Esophagus squamous epithelium (tissue), 4 donors: ENCODE measurements around the gene REV3L.

Experiments
- CTCF ChIP-seq, 6 experiments: fragments of 450-650 bp in 4 of 6; fragments of 200-600 bp in 2 of 6; sonication (generic) in 2 of 6; IDR thresholded peaks; one replicate each; pipeline ENCODE4 v1.5.1; 2016 to 2019; ENCODE audit warnings: antibody characterized with exemption in 6 of 6, mild to moderate bottlenecking in 4 of 6, moderate library complexity in 4 of 6
- POLR2A ChIP-seq, 4 donors: fragments of 450-650 bp; IDR thresholded peaks; one replicate each; pipeline ENCODE4 v1.6.1; 2017; ENCODE audit warnings: antibody characterized with exemption in 4 of 4, mild to moderate bottlenecking in 4 of 4, moderate library complexity in 3 of 4

GRCh38 chr6:111252726-111253125, 230.3 kb downstream of the REV3L start:
- TF ChIP-seq CTCF (IDR thresholded peaks at IDR 0.05), result no peak
- TF ChIP-seq POLR2A (IDR thresholded peaks at IDR 0.05), result no peak
